Measurements from ENCODE around the gene KDM5A. TPM values are rescaled to one million over a fixed set of nuclear protein-coding genes. Genes with fewer than 3 reads are reported as not detected.
"Not testable (repeated sequence)": the region's sequence is repeated elsewhere in the genome, so short reads cannot be mapped to it uniquely, and the experiment has no call there.

Gene KDM5A
- total RNA-seq, 1 donor from 2014 or later, result 74.4 TPM

GRCh38 chr12:332581-333205 lies 56.4 kb downstream of the KDM5A start:
- DNase-seq, result no peak

DNA sequence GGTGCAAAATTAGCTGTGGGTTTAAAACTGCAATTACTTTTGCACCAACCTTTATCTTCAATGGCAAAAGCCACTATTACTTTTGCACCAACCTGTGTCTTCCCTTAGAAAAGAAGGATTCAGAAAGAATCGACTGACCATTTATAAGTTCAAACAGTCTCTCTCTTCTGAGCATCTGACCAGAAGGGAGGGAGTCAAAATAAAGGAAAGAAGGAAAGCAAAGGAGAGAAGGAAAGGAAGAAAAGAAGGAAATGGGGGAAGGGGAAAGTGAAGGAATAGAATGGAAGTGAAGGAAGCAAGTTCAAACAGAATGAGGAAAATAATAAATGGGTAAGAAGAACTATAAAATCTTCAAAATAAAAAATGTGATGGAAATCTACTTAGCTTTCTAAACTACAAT lies 57.8 kb downstream of the KDM5A start:
- DNase-seq, result no peak

DNA sequence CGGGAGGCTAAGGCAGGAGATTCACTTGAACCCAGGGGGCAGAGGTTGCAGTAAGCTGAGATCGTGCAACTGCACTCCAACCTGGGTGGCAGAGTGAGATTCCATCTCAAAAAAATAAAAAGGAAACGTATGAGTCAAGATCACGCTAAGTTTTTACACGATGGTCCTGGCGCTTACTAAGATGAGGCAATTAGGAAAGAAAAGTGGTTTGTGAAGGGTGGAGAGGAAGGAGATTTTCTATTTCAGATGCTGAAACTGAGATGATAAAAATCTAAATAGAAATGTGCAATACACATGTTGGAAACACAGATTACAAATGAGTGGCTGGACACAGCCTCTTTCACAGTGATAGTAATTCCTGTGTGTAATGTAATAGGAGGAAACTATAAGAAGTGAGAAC lies 63.2 kb downstream of the KDM5A start:
- DNase-seq, result no peak

- no peak for DNase-seq
Observed at GRCh38 chr12:323507-323906, 65.6 kb downstream of the KDM5A start.

GRCh38 chr12:321606-322326 lies 67.4 kb downstream of the KDM5A start:
- no peak for DNase-seq

- DNase-seq, result no peak
Observed at GRCh38 chr12:318759-319515, 70.2 kb downstream of the KDM5A start.

GRCh38 chr12:308511-308910 lies 80.6 kb downstream of the KDM5A start:
- no peak for DNase-seq

DNA sequence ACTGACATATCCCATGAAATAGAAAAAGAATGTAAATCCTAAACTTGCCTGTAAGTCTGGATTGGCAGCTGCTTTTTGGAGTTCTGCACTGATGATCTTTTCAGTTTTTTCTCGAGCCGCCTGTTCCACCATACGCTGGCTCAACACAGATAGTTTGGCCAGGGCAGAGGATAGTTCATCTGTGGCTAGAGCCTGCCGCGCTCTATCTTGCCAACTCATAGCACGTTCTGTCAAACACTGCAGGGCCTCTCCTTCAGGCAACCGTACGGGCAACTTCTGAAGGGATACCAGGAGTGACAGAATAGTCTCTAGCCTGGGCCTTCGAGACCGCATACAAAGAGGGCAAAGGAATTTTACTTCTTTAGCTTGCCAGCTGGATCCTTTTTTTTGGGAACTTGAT lies 81.7 kb downstream of the KDM5A start:
- no peak for DNase-seq

- DNase-seq, result no peak
Observed at GRCh38 chr12:304805-305204, 84.3 kb downstream of the KDM5A start.

GRCh38 chr12:302766-303165 lies 86.4 kb downstream of the KDM5A start:
- DNase-seq, result not testable (repeated sequence)

DNA sequence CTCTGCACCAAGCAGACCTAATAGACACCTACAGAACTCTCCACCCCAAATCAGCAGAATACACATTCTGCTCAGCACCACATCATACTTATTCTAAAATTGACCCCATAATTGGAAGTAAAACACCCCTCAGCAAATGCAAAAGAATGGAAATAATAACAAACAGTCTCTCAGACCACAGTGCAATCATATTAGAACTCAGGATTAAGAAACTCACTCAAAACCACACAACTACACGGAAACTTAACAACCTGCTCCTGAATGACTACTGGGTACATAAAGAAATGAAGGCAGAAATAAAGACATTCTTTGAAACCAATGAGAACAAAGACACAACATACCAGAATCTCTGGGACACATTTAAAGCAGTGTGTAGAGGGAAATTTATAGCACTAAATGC lies 89.0 kb downstream of the KDM5A start:
- not testable (repeated sequence) for DNase-seq

- DNase-seq, result not testable (repeated sequence)
Observed at GRCh38 chr12:299511-299910, 89.6 kb downstream of the KDM5A start.

GRCh38 chr12:298059-298458 lies 91.1 kb downstream of the KDM5A start:
- not testable (repeated sequence) for DNase-seq

- no peak for DNase-seq
Observed at GRCh38 chr12:295132-295531, 94.0 kb downstream of the KDM5A start.

DNA sequence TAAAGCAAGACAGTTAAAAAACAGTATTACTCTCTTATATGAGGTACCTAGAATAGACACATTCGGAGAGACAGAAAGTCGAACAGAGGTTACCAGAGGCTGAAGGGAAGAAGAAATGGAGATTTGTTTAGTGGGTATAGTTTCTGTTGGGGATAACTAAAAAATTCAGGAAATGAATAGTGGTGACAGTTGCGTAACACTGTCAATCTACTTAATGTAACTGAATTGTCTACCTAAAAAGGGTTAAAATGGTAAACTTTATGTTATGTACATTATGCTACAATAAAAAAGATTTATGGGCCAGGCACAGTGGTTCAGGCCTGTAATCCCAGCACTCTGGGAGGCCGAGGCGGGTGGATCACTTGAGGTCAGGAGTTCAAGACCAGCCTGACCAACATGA lies 95.9 kb downstream of the KDM5A start:
- DNase-seq, result no peak

- DNase-seq, result no peak
Observed at GRCh38 chr12:292186-292585, 96.9 kb downstream of the KDM5A start.

- no peak for DNase-seq
Observed at GRCh38 chr12:291153-291723, 97.9 kb downstream of the KDM5A start.

- DNase-seq, result no peak
Observed at GRCh38 chr12:288687-289086, 100.4 kb downstream of the KDM5A start.

GRCh38 chr12:286531-287300 lies 102.4 kb downstream of the KDM5A start:
- no peak for DNase-seq

DNA sequence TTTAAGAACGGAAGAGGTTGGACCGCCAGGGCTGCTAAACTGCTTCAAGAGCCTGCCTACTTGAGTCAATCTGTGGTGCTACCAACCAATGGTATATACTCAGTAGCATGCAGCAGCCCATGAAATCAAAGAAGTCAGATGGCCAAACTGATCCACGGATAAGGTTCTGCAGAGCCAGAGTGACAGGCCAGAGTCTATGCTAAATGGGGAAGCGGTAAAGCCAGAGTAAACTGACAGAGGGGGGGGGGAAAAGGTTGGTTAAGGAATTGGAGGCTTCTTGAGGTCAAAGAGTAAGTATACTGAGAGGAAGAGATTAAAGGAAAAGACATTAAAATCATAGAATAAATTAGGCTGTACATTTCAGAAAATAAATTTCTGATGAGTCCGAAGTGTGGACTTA lies 111.1 kb downstream of the KDM5A start:
- DNase-seq, result no peak

DNA sequence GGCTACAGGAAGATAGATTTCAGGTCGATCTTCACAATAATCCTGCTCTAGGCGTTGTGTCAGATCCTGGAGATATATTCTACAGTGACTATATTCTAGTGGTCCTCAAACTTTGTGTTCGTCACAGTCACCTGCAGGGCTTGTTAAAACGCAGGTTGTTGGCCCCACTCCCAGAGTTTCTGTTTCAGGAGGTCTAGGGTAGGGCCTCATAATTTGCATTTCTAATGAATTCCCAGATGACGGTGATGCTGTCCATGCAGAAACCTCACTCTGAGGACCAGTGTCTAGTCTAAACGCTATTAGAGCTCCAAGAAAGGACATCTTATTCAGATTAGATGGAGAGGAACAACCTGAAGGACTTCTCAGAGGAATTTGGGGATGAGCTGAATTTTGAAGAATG lies 113.3 kb downstream of the KDM5A start:
- no peak for DNase-seq

DNA sequence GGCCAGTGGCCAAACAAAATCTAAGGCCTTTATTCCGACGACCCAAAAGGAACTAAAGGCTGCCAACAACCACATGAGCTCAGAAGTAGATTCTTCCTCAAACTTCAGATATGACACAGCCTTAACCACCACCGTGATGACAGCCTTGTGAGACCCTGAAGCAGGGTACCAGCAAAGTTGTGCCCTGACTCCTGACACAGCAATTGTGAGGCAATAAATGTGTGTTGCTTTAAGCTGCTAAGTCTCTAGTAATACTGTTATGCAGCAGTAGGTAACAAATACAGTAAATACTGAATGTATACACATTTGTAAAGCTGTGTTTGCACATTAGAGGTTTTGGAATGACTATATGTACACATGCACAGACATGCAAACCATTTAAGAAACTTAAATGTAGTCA lies 115.7 kb downstream of the KDM5A start:
- DNase-seq, result no peak
